GM12878 (cell line): Measurements from ENCODE around the gene TXNRD1. TPM values are rescaled to one million over a fixed set of nuclear protein-coding genes. Genes with fewer than 3 reads are reported as not detected.

Experiments
- ATAC-seq: fragments of 200-7000 bp; cut with Tn5 transposase; 3 replicates; pipeline ENCODE4 v1.9.1; 2020; ENCODE audit warnings: mild to moderate bottlenecking, moderate library complexity
- BruUV-seq: library from RNA; stranded (reverse); fragments of 400-500 nt; replicated peaks from 2 replicates; lab custom pipeline; 2021; lab: Mats Ljungman, UMichigan
- CTCF ChIA-PET: fragments of 300-600 bp; sonication (Branson Sonifier 250); formaldehyde crosslinking; extraction: SDS; loops from one replicate; lab custom pipeline; 2021; ENCODE audit warnings: inconsistent platforms; lab: Yijun Ruan, JAX
- POLR2A ChIA-PET: fragments of 350-600 bp; formaldehyde crosslinking; extraction: SDS; loops from one replicate; lab custom pipeline; 2021; ENCODE audit warnings: inconsistent platforms; lab: Charles Lee
- RAD21 ChIA-PET: fragments of 300-600 bp; sonication (Branson Sonifier 250); formaldehyde crosslinking; loops from one replicate; lab custom pipeline; 2023; ENCODE audit warnings: antibody characterized with exemption; ENCODE audit not compliant: unreplicated experiment; lab: Charles Lee
- SMC1A ChIA-PET: fragments of 300-600 bp; sonication (Branson Sonifier 250); formaldehyde crosslinking; loops from one replicate; lab custom pipeline; 2023; ENCODE audit not compliant: unreplicated experiment, uncharacterized antibody; lab: Charles Lee
- DNase-seq: peaks from one replicate; pipeline ENCODE4 v3.0.0-alpha.2; 2011; ENCODE audit warnings: low read depth, low spot score
- FAIRE-seq: peaks from 3 replicates; lab custom pipeline; 2011; peaks lifted over from hg19 to GRCh38; lab: Jason Lieb, UNC
- H2AFZ ChIP-seq: 2 replicates; pipeline ENCODE4 v1.6.0; 2011; ENCODE audit warnings: low read depth, low read length, control low read depth; ENCODE audit not compliant: control insufficient read depth
- H3K27ac ChIP-seq: 2 replicates; pipeline ENCODE4 v1.5.1; 2011; ENCODE audit warnings: control low read depth; ENCODE audit not compliant: control insufficient read depth, insufficient read depth
- H3K27me3 ChIP-seq, 2 experiments: replicated peaks in 1 of 2; 2 replicates each; pipeline versions ENCODE4 v1.6.0 to v1.6.1; 2011; ENCODE audit warnings: low read length in 1 of 2; ENCODE audit not compliant: control insufficient read depth in 2 of 2, insufficient read depth in 2 of 2
- H3K36me3 ChIP-seq, 2 experiments: 2 replicates each; pipeline ENCODE4 v1.5.1; 2011; ENCODE audit warnings: low read length in 1 of 2; ENCODE audit not compliant: control insufficient read depth in 2 of 2, insufficient read depth in 2 of 2
- H3K4me1 ChIP-seq: 2 replicates; pipeline ENCODE4 v1.6.1; 2011; ENCODE audit warnings: mild to moderate bottlenecking, low read length, moderate library complexity, mixed read lengths; ENCODE audit not compliant: control insufficient read depth, insufficient read depth
- H3K4me2 ChIP-seq: 2 replicates; pipeline ENCODE4 v1.6.0; 2011; ENCODE audit warnings: control low read depth; ENCODE audit not compliant: control insufficient read depth, insufficient read depth
- H3K4me3 ChIP-seq: fragments of 200-600 bp; sonication (generic); 2 replicates; pipeline ENCODE4 v1.5.1; 2016
- H3K79me2 ChIP-seq: 2 replicates; pipeline ENCODE4 v1.6.0; 2011; ENCODE audit warnings: low read length; ENCODE audit not compliant: control insufficient read depth, insufficient read depth
- H3K9ac ChIP-seq: 2 replicates; pipeline ENCODE4 v1.8.0; 2011; ENCODE audit warnings: low read length, control low read depth, mixed read lengths; ENCODE audit not compliant: control insufficient read depth, insufficient read depth
- H3K9me3 ChIP-seq: replicated peaks from 3 replicates; pipeline ENCODE4 v1.5.1; 2011; ENCODE audit warnings: mild to moderate bottlenecking, low read length; ENCODE audit not compliant: control insufficient read depth, insufficient read depth
- H4K20me1 ChIP-seq: 2 replicates; pipeline ENCODE4 v1.6.0; 2011; ENCODE audit not compliant: control insufficient read depth, insufficient read depth
- BCL11A ChIP-seq: IDR thresholded peaks from 2 replicates; pipeline ENCODE4 v1.6.1; 2011; ENCODE audit warnings: low read depth, low read length
- BHLHE40 ChIP-seq, 2 experiments: fragments of 450-650 bp in 1 of 2; IDR thresholded peaks; 2 replicates each; pipeline ENCODE4 v1.6.1; 2011 to 2017; ENCODE audit warnings: low read depth in 2 of 2, borderline replicate concordance in 1 of 2, improper control_type of control experiment in 1 of 2, low read length in 1 of 2, mild to moderate bottlenecking in 1 of 2
- CHD4 ChIP-seq: fragments of 200-600 bp; sonication (generic); IDR thresholded peaks from 2 replicates; pipeline ENCODE4 v1.6.1; 2016; ENCODE audit warnings: mild to moderate bottlenecking
- JUND ChIP-seq: IDR thresholded peaks from 2 replicates; pipeline ENCODE4 v1.6.1; 2012; ENCODE audit warnings: low read depth, mild to moderate bottlenecking, low read length, improper control_type of control experiment, moderate library complexity
- MAX ChIP-seq: IDR thresholded peaks from 2 replicates; pipeline ENCODE4 v1.6.1; 2012; ENCODE audit warnings: low read depth, low read length, improper control_type of control experiment
- MEF2B ChIP-seq: fragments of 450-650 bp; IDR thresholded peaks from 2 replicates; pipeline ENCODE4 v1.6.1; 2018; ENCODE audit warnings: mild to moderate bottlenecking, moderate library complexity; ENCODE audit not compliant: partially characterized antibody, poor library complexity, severe bottlenecking
- MXI1 ChIP-seq: fragments of 150-350 bp; IDR thresholded peaks from 2 replicates; pipeline ENCODE4 v1.6.1; 2011; ENCODE audit warnings: low read depth, mild to moderate bottlenecking, inconsistent platforms, low read length, improper control_type of control experiment
- NFYB ChIP-seq: IDR thresholded peaks from 2 replicates; pipeline ENCODE4 v1.6.1; 2011; ENCODE audit warnings: low read depth, mild to moderate bottlenecking, low read length, improper control_type of control experiment, moderate library complexity; ENCODE audit not compliant: insufficient read depth
- RAD51 ChIP-seq: fragments of 450-650 bp; IDR thresholded peaks from 2 replicates; pipeline ENCODE4 v1.6.1; 2016; ENCODE audit warnings: moderate library complexity, mild to moderate bottlenecking, inconsistent platforms
- RUNX3 ChIP-seq: IDR thresholded peaks from 2 replicates; pipeline ENCODE4 v1.6.1; 2012; ENCODE audit warnings: low read length, inconsistent platforms
- SMAD5 ChIP-seq: IDR thresholded peaks from 2 replicates; pipeline ENCODE4 v1.6.1; 2016; ENCODE audit warnings: antibody characterized with exemption, low read depth
- SMC3 ChIP-seq: IDR thresholded peaks from 2 replicates; pipeline ENCODE4 v1.6.1; 2011; ENCODE audit warnings: low read length, improper control_type of control experiment, borderline replicate concordance
- SREBF1 ChIP-seq: IDR thresholded peaks from 2 replicates; pipeline ENCODE4 v1.6.1; 2012; ENCODE audit warnings: mild to moderate bottlenecking, low read length
- SREBF2 ChIP-seq: IDR thresholded peaks from 2 replicates; pipeline ENCODE4 v1.6.1; 2012; ENCODE audit warnings: mild to moderate bottlenecking, low read length
- STAT3 ChIP-seq: IDR thresholded peaks from 2 replicates; pipeline ENCODE4 v1.6.1; 2011; ENCODE audit warnings: low read depth, low read length, improper control_type of control experiment
- WGBS: methylation state at CpG from one replicate; pipeline ENCODE4 v1.1.6; 2016; ENCODE audit warnings: low lambda C conversion rate; ENCODE audit not compliant: insufficient replicate concordance, insufficient coverage; ENCODE audit errors: missing lambda C conversion rate; 5-methylcytosine and 5-hydroxymethylcytosine counted together
- in situ Hi-C: fragments of 300-500 bp; cut with MboI; formaldehyde crosslinking; loops from 9 replicates; pipeline ENCODE4 v1.14.3; 2018; ENCODE audit warnings: mixed read lengths
- intact Hi-C: fragments of 100-400 bp; cut with micrococcal nuclease; formaldehyde crosslinking; loops from one replicate; pipeline ENCODE4 v1.14.2; 2022; ENCODE audit not compliant: unreplicated experiment
- polyA plus RNA-seq, 11 experiments: library from polyadenylated mRNA; depleted of rRNA in 4 of 11; unstranded in 6 of 11; stranded (reverse) in 5 of 11; fragments of >200 nt; fragmentation: Nextera tagmentation in 4 of 11; fragmentation: Illumina TruSeq in 1 of 11; extraction: Ambion mirVana in 4 of 11; extraction: Trizol in 1 of 11; gene quantifications; 1 replicate in 1 of 11; 2 replicates in 10 of 11; pipeline versions ENCODE4 v1.2.1 to v1.2.3, GENCODE V29; 2011 to 2016; ENCODE audit warnings: inconsistent platforms in 2 of 11, missing spikeins in 2 of 11, low read depth in 1 of 11
- total RNA-seq, 4 experiments: library from RNA; depleted of rRNA in 3 of 4; stranded (reverse); fragments of >200 nt in 3 of 4; fragmentation: Illumina TruSeq in 1 of 4; extraction: Trizol in 1 of 4; gene quantifications; 2 replicates each; pipeline versions ENCODE4 v1.2.1 to v1.2.3, GENCODE V29; 2013 to 2021
- TF ChIP-seq, protein P1 (sequence below): fragments of 450-650 bp; IDR thresholded peaks from 2 replicates; pipeline ENCODE4 v1.6.1; 2017; ENCODE audit warnings: mild to moderate bottlenecking, moderate library complexity

Gene TXNRD1
- total and polyA plus RNA-seq, 10 of the 15 experiments (the other 5 are each of a cell fraction or from before 2014, with no cell fraction given): 52.6 to 84.6 (median 67.8) TPM

GRCh38 chr12:104249017-104249416 is 33.4 kb downstream of the TXNRD1 start:
- Histone ChIP-seq H3K4me1 (no peaks in the 10 kb centered on the region), H3K36me3 (no peaks in the 10 kb centered on the region), H3K27me3 (no peaks in the 10 kb centered on the region), H3K9ac (no peak overlapping the region), H3K4me3 (no peak overlapping the region), H4K20me1 (no peaks in the 10 kb centered on the region), H3K4me2 (no peak overlapping the region), H2AFZ (no peak overlapping the region), H3K9me3 (no peaks in the 10 kb centered on the region), H3K79me2 (no peaks in the 10 kb centered on the region), H3K27ac (no peak overlapping the region)
- TF ChIP-seq SMAD5 (no peak), STAT3 (no peak)
- ATAC-seq: no peak
- DNase-seq: no peak
- BruUV-seq: no TSS peak
- WGBS: 91% methylated on average over 3 of the region's 3 CpGs
- POLR2A ChIA-PET: no interaction called here
- RAD21 ChIA-PET: no interaction called here
- CTCF ChIA-PET: no interaction called here
- intact Hi-C loops: no loop called here
- SMC1A ChIA-PET: no interaction called here
- in situ Hi-C loops: no loop called here
- no peak for FAIRE-seq

DNA sequence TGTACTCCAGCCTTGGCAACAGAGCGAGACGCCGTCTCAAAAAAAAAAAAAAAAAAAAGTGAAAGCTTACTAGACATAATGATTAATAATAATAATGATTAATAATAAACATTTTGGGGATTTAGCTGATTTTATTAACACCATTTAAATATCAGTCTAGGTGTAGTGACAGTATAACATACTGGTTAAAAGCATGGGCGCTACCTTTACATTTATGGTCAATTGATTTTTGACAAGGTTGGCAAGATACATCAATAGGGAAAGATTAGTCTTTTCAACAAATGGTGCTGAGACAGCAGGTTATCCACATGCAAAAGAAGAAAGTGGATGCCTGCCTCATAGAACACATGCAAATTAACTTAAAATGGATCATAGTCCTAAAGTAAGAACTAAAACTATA is 34.3 kb downstream of the TXNRD1 start:
- no TSS peak for BruUV-seq
- ChIA-PET POLR2A (no interaction called here), CTCF (interaction anchor here (0.6 kb wide), 1 partner anchor 76 kb away, joined by 3 read pairs; no protein-coding TSS in a partner anchor), RAD21 (no interaction called here), SMC1A (interaction anchor here (0.6 kb wide), 1 partner anchor 54 kb away, joined by 3 read pairs; no protein-coding TSS in a partner anchor)
- Histone ChIP-seq H3K4me1 (no peaks in the 10 kb centered on the region), H3K36me3 (no peaks in the 10 kb centered on the region), H3K79me2 (no peaks in the 10 kb centered on the region), H3K27me3 (no peaks in the 10 kb centered on the region), H4K20me1 (no peaks in the 10 kb centered on the region), H3K4me3 (no peak overlapping the region), H2AFZ (no peak overlapping the region), H3K4me2 (no peak overlapping the region), H3K9me3 (no peaks in the 10 kb centered on the region), H3K27ac (no peak overlapping the region), H3K9ac (no peak overlapping the region)
- 41% methylated on average over 1 of the region's 4 CpGs for WGBS
- ATAC-seq (no peak), FAIRE-seq (no peak), DNase-seq (no peak)
- in situ Hi-C loops: no loop called here
- intact Hi-C loops: no loop called here
- TF ChIP-seq RUNX3 (no peak), BCL11A (no peak), MEF2B (no peak), SMC3 (no peak), SREBF1 (no peak), RAD51 (no peak), CHD4 (no peak), NFYB (no peak), BHLHE40 (IDR thresholded peaks at IDR 0.05; ENCODE audit: borderline replicate concordance in 1 of 2, low read depth in 2 of 2, low read length in 1 of 2) (no peak), SREBF2 (no peak), JUND (no peak), MAX (no peak), MXI1 (no peak)
- TF ChIP-seq, protein P1, sequence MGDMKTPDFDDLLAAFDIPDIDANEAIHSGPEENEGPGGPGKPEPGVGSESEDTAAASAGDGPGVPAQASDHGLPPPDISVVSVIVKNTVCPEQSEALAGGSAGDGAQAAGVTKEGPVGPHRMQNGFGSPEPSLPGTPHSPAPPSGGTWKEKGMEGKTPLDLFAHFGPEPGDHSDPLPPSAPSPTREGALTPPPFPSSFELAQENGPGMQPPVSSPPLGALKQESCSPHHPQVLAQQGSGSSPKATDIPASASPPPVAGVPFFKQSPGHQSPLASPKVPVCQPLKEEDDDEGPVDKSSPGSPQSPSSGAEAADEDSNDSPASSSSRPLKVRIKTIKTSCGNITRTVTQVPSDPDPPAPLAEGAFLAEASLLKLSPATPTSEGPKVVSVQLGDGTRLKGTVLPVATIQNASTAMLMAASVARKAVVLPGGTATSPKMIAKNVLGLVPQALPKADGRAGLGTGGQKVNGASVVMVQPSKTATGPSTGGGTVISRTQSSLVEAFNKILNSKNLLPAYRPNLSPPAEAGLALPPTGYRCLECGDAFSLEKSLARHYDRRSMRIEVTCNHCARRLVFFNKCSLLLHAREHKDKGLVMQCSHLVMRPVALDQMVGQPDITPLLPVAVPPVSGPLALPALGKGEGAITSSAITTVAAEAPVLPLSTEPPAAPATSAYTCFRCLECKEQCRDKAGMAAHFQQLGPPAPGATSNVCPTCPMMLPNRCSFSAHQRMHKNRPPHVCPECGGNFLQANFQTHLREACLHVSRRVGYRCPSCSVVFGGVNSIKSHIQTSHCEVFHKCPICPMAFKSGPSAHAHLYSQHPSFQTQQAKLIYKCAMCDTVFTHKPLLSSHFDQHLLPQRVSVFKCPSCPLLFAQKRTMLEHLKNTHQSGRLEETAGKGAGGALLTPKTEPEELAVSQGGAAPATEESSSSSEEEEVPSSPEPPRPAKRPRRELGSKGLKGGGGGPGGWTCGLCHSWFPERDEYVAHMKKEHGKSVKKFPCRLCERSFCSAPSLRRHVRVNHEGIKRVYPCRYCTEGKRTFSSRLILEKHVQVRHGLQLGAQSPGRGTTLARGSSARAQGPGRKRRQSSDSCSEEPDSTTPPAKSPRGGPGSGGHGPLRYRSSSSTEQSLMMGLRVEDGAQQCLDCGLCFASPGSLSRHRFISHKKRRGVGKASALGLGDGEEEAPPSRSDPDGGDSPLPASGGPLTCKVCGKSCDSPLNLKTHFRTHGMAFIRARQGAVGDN: no peak
